ENCODE measurements around the gene HSPB8.

Gene HSPB8, protein sequence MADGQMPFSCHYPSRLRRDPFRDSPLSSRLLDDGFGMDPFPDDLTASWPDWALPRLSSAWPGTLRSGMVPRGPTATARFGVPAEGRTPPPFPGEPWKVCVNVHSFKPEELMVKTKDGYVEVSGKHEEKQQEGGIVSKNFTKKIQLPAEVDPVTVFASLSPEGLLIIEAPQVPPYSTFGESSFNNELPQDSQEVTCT

DNA sequence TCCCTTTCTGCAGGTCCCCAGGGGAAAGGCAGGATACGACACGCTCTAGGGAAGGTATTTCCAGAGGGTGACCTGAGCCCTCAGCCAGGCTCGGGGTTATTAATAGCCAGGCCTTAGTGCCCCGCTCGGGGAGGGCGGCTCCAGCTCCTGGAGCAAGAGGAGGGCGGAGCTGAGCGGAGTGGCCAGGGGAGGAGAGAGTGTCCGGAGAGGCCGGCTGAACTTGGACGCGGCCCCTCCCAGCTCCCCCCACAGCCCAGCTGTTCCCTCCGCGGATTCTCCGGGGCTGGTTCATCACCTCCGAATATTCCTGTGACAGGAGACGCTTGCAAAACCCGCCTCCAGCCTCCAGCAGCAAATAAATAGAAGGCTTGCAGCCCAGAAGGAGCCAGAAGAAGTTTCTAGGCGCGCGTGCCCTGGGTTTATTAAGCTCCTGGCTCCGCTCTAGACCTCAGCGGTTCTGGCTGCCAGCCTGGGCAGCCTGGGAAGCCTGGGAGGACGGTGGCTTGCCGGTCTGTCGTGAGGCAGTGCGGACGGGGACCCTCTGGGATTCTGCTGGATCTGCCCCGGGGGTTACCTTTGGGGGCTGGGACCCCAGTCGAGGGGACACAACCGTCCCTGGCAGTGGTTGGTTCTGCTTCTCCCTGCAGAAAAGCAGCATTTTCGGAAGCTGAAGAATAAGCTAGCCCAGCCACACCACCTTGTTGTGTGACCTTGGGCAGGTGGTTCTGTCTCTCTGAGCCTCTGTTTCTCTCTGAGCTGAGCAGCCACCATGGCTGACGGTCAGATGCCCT lies at the start of gene HSPB8:
HSPB8 (plus strand) TSS at position 388 of the 791 bp plus-strand sequence; CDS start at position 770, 382 bp downstream.
- Histone ChIP-seq H3K36me3 (ENCODE audit: control insufficient read depth in 5 of 5, insufficient read depth in 5 of 5, low read length in 5 of 5) (no peaks in the 10 kb centered on the region), H3K4me3 (ENCODE audit: low read depth in 1 of 5, low read length in 5 of 5) (peak within 1 kb of the TSS; percentile 67 to 89 (median 79)), H3K27me3 (ENCODE audit: control insufficient read depth in 5 of 5, insufficient read depth in 4 of 5, low read length in 5 of 5) (peaks cover 0 to 2% (median 0%) of the 10 kb centered on the region in 5 donors), H3K9me3 (ENCODE audit: control insufficient read depth in 5 of 5, low read length in 5 of 5) (no peaks in the 10 kb centered on the region), H3K9ac (ENCODE audit: low read length in 5 of 5) (peak within 1 kb of the TSS; percentile 64 to 90 (median 74)), H3K4me1 (ENCODE audit: control insufficient read depth in 5 of 5, insufficient read depth in 5 of 5, low read length in 5 of 5) (peaks cover 3 to 70% (median 51%) of the 10 kb centered on the region in 5 donors), H3K27ac (ENCODE audit: low read depth, low read length) (peak within 1 kb of the TSS; percentile 95)

DNA sequence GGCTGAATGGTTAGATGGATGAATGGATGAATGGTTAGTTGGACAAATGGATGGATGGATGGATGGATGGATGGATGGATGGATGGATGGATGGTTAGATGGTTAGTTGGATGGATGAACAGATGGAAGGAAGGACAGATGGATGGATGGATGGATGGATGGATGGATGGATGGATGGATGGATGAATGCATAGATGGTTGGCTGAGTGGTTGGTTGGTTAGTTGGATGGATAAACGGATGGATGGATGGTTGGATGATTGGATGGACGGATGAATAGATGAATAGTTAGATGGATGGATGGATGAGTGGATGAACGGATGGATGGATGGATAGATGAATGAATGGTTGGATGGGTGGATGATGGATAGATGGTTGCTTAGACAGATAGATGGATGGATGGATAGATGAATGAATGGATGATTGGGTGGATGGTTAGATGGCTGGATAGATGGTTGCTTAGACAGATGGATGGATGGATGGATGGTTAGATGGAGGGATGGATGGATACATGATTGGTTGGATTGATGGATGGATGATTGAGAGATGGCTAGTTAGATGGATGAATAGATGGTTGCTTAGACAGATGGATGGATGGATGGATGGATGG lies 48.8 kb upstream of the HSPB8 start:
- Histone ChIP-seq H3K4me1 (ENCODE audit: control insufficient read depth in 5 of 5, insufficient read depth in 5 of 5, low read length in 5 of 5) (no peaks in the 10 kb centered on the region), H3K27ac (ENCODE audit: low read depth, low read length) (no peak overlapping the region), H3K9me3 (ENCODE audit: control insufficient read depth in 5 of 5, low read length in 5 of 5) (peaks cover 0 to 20% (median 10%) of the 10 kb centered on the region in 5 donors), H3K9ac (ENCODE audit: low read length in 5 of 5) (no peak overlapping the region), H3K27me3 (ENCODE audit: control insufficient read depth in 5 of 5, insufficient read depth in 4 of 5, low read length in 5 of 5) (peaks cover 0 to 3% (median 0%) of the 10 kb centered on the region in 5 donors), H3K4me3 (ENCODE audit: low read depth in 1 of 5, low read length in 5 of 5) (no peak overlapping the region), H3K36me3 (ENCODE audit: control insufficient read depth in 5 of 5, insufficient read depth in 5 of 5, low read length in 5 of 5) (no peaks in the 10 kb centered on the region)

DNA sequence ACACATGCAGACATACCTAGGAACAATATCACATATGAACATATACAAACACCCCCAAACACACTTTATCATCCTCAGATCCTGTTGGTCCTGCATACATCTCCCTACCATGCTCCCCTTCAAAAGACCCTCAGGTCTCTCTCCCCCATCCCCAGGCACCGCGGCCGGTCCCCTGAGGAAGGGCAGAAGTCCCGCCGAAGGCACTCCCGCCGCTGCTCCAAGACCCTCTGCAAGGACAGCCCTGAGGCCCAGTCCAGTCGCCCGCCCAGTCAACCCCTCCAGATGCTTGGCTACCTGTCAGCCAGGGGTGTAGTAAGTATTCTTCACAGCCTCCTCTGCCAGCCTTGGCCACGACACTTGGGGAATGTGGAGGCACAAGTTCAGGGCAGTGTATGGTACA lies 48.2 kb upstream of the HSPB8 start:
- H3K27me3 ChIP-seq (ENCODE audit: control insufficient read depth in 5 of 5, insufficient read depth in 4 of 5, low read length in 5 of 5), result no peaks in the 10 kb centered on the region
- peaks cover 0 to 20% (median 10%) of the 10 kb centered on the region in 5 donors for H3K9me3 ChIP-seq (ENCODE audit: control insufficient read depth in 5 of 5, low read length in 5 of 5)
- H3K9ac ChIP-seq (ENCODE audit: low read length in 5 of 5), result no peak overlapping the region
- no peak overlapping the region for H3K27ac ChIP-seq (ENCODE audit: low read depth, low read length)
- H3K4me3 ChIP-seq (ENCODE audit: low read depth in 1 of 5, low read length in 5 of 5), result no peak overlapping the region
- no peaks in the 10 kb centered on the region for H3K36me3 ChIP-seq (ENCODE audit: control insufficient read depth in 5 of 5, insufficient read depth in 5 of 5, low read length in 5 of 5)
- H3K4me1 ChIP-seq (ENCODE audit: control insufficient read depth in 5 of 5, insufficient read depth in 5 of 5, low read length in 5 of 5), result no peaks in the 10 kb centered on the region

DNA sequence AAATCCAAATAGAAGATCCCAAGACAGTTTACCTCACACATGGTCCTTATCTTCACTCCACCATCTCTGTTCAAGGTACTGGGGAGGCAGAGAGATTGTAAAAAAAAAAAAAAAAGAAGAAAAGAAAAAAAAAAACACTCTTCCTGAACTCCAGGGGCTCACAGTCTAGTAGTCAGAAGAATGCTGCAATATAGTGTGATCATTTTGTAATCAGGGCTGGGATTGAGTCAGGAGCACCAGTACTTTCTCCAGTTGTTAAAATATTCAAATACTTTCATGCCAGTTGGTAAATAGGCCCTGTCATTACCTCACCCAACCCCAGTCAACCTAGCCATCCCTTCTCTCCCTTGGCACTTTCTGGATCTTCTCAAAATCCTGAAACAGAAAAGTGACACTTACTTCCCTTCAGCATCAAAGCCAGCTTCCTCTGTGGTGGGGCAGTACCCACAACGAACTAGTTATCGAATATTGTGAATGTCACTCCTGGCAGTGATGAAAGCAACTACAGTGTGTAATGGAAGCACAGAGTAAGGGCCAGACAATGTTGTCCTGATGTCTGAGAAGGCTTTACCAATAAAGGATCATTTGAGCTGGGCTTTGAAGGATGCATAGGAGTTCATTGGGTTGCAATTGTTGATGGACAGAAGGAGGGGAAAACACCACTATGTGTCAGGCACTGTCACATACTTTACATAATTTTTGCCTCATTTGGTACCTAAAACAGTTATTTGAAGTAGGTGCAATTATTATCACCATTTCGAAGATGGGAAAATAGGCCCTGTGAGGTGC lies 44.3 kb upstream of the HSPB8 start:
- Histone ChIP-seq H3K4me3 (ENCODE audit: low read depth in 1 of 5, low read length in 5 of 5) (no peak overlapping the region), H3K4me1 (ENCODE audit: control insufficient read depth in 5 of 5, insufficient read depth in 5 of 5, low read length in 5 of 5) (no peaks in the 10 kb centered on the region), H3K27me3 (ENCODE audit: control insufficient read depth in 5 of 5, insufficient read depth in 4 of 5, low read length in 5 of 5) (no peaks in the 10 kb centered on the region), H3K9ac (ENCODE audit: low read length in 5 of 5) (no peak overlapping the region), H3K9me3 (ENCODE audit: control insufficient read depth in 5 of 5, low read length in 5 of 5) (peaks cover 0 to 20% (median 10%) of the 10 kb centered on the region in 5 donors), H3K36me3 (ENCODE audit: control insufficient read depth in 5 of 5, insufficient read depth in 5 of 5, low read length in 5 of 5) (no peaks in the 10 kb centered on the region), H3K27ac (ENCODE audit: low read depth, low read length) (no peak overlapping the region)

DNA sequence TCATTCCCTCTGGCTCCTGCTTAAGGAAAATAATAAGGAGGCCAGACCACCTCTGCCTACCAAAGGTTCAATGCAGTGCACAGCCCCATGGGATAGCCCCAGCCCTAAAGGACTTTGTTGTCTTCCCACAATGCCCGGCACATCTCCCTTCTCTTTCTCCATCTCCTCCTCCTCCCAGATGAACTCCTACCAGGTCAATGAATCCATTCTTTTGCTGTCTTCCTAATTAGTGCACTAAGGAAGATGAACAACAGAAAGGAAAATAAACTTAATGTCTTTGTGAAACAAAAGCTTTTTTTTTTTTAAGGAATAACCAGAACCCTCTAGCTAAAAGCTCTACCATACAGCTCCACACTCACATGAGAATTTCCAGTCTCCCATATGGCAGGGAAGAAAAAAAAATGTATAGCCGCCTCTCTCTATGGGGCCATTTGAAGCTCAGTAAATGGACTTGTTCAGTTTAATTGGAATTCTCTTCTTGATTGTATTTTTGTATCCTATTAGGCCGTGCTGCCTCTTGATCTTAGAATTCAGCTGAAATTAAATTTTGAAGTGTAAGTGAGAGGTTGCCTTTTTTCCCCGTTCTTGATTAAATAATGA lies 41.8 kb upstream of the HSPB8 start:
- Histone ChIP-seq H3K36me3 (ENCODE audit: control insufficient read depth in 5 of 5, insufficient read depth in 5 of 5, low read length in 5 of 5) (no peaks in the 10 kb centered on the region), H3K4me1 (ENCODE audit: control insufficient read depth in 5 of 5, insufficient read depth in 5 of 5, low read length in 5 of 5) (no peaks in the 10 kb centered on the region)

DNA sequence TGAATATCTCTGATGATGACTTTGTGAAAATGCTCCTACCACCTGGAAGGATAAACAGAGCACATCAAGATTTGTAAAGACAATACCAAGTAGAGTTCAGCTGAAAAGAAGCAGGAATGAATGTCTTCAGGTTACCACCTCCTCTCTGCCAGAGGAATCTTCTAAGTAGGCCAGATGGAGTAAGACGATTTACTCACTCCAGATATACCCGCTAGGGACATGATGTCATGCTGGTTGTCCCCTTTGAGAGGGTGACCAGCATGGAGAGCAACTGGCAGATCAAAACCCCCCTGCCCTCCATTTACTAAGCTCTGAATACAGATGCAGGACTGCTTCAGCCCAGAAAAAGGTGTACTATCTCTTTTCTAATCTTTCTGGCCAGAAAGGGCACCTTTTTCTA lies 39.3 kb upstream of the HSPB8 start:
- Histone ChIP-seq H3K4me3 (ENCODE audit: low read depth in 1 of 5, low read length in 5 of 5) (no peak overlapping the region), H3K27ac (ENCODE audit: low read depth, low read length) (no peak overlapping the region), H3K4me1 (ENCODE audit: control insufficient read depth in 5 of 5, insufficient read depth in 5 of 5, low read length in 5 of 5) (no peaks in the 10 kb centered on the region), H3K9me3 (ENCODE audit: control insufficient read depth in 5 of 5, low read length in 5 of 5) (peaks cover 0 to 3% (median 0%) of the 10 kb centered on the region in 5 donors), H3K36me3 (ENCODE audit: control insufficient read depth in 5 of 5, insufficient read depth in 5 of 5, low read length in 5 of 5) (no peaks in the 10 kb centered on the region), H3K9ac (ENCODE audit: low read length in 5 of 5) (no peak overlapping the region), H3K27me3 (ENCODE audit: control insufficient read depth in 5 of 5, insufficient read depth in 4 of 5, low read length in 5 of 5) (peaks cover 0 to 10% (median 3%) of the 10 kb centered on the region in 5 donors)

More for the DNA sequence above, 41.8 kb upstream of the HSPB8 start:
- Histone ChIP-seq H3K4me3 (ENCODE audit: low read depth in 1 of 5, low read length in 5 of 5) (no peak overlapping the region), H3K9ac (ENCODE audit: low read length in 5 of 5) (no peak overlapping the region), H3K27me3 (ENCODE audit: control insufficient read depth in 5 of 5, insufficient read depth in 4 of 5, low read length in 5 of 5) (no peaks in the 10 kb centered on the region), H3K27ac (ENCODE audit: low read depth, low read length) (no peak overlapping the region), H3K9me3 (ENCODE audit: control insufficient read depth in 5 of 5, low read length in 5 of 5) (peaks cover 0 to 13% (median 6%) of the 10 kb centered on the region in 5 donors)

DNA sequence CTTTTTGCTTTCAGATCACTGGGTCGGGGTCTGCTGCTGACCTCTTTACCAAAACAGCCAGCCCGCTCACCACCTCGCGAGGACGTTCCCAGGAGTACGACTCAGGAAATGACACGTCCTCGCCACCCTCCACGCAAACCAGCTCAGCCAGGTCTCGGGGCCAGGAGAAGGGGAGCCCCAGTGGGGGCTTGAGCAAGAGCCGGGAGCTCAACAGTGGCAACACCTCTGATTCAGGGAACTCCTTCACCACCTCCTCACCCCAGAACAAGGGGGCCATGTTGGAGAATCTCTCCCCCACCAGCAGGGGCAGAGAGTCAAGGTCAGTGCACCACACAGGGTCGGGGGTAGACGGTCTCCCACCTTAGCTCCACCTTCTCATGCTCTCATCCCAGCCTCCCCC lies 33.4 kb upstream of the HSPB8 start:
- no peak overlapping the region for H3K9ac ChIP-seq (ENCODE audit: low read length in 5 of 5)
- no peak overlapping the region for H3K4me3 ChIP-seq (ENCODE audit: low read depth in 1 of 5, low read length in 5 of 5)
- H3K4me1 ChIP-seq (ENCODE audit: control insufficient read depth in 5 of 5, insufficient read depth in 5 of 5, low read length in 5 of 5), result peaks cover 0 to 7% (median 2%) of the 10 kb centered on the region in 5 donors
- H3K27ac ChIP-seq (ENCODE audit: low read depth, low read length), result no peak overlapping the region
- no peaks in the 10 kb centered on the region for H3K9me3 ChIP-seq (ENCODE audit: control insufficient read depth in 5 of 5, low read length in 5 of 5)
- H3K27me3 ChIP-seq (ENCODE audit: control insufficient read depth in 5 of 5, insufficient read depth in 4 of 5, low read length in 5 of 5), result peaks cover 5 to 11% (median 8%) of the 10 kb centered on the region in 5 donors
- no peaks in the 10 kb centered on the region for H3K36me3 ChIP-seq (ENCODE audit: control insufficient read depth in 5 of 5, insufficient read depth in 5 of 5, low read length in 5 of 5)

DNA sequence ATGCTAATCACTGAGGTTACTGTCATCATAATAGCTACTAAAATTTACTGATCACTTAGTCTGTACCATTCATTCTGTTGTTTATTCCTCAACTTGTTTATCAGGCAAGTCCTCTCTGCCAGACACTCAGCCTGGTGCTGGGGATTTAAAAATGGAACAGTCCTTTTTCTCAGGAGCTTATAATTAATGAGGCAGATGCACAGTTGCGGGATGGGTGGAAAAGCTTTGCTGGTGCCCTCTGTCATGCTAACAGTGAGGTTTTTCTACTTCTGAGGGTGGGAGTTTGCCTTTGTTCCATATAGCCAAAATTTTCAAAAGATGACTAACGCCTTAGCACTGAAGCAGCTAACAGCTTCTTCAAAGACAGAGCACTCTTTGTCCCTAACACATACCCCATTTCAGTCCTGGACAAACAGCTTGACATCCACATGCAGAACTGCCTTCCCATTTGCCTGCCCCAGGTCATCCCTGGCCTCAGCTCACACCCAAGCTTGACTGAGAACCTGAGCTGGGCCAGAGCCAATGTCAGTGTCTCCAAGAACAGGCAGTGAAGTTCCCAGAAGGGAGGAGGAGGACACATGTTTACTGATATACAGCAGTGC lies 30.8 kb upstream of the HSPB8 start:
- H3K4me3 ChIP-seq (ENCODE audit: low read depth in 1 of 5, low read length in 5 of 5), result no peak overlapping the region
- peaks cover 5 to 10% (median 8%) of the 10 kb centered on the region in 5 donors for H3K27me3 ChIP-seq (ENCODE audit: control insufficient read depth in 5 of 5, insufficient read depth in 4 of 5, low read length in 5 of 5)
- H3K36me3 ChIP-seq (ENCODE audit: control insufficient read depth in 5 of 5, insufficient read depth in 5 of 5, low read length in 5 of 5), result no peaks in the 10 kb centered on the region
- H3K4me1 ChIP-seq (ENCODE audit: control insufficient read depth in 5 of 5, insufficient read depth in 5 of 5, low read length in 5 of 5), result peaks cover 0 to 7% (median 2%) of the 10 kb centered on the region in 5 donors
- no peak overlapping the region for H3K27ac ChIP-seq (ENCODE audit: low read depth, low read length)
- no peak overlapping the region for H3K9ac ChIP-seq (ENCODE audit: low read length in 5 of 5)
- H3K9me3 ChIP-seq (ENCODE audit: control insufficient read depth in 5 of 5, low read length in 5 of 5), result peaks cover 0 to 13% (median 11%) of the 10 kb centered on the region in 5 donors

DNA sequence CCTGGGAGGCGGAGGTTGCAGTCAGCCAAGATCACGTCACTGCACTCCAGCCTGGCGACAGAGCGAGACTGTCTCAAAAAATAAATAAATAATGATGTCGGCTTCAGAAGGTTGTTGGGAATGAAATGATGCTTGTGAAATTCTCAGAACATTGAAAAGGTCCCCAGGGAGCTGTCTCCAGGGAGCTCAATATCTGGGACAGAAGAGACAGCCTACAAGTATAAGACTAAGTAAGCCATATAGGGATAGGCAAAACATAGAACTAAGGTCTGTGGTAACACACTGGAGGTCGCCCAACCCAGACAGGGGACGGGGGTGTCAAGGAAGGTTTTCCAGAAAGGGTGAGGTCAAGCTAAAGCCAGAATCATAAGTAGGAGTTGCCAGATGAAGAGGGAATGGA lies 29.5 kb upstream of the HSPB8 start:
- H3K4me1 ChIP-seq (ENCODE audit: control insufficient read depth in 5 of 5, insufficient read depth in 5 of 5, low read length in 5 of 5), result peaks cover 2 to 20% (median 12%) of the 10 kb centered on the region in 5 donors
- no peak overlapping the region for H3K4me3 ChIP-seq (ENCODE audit: low read depth in 1 of 5, low read length in 5 of 5)
- peaks cover 2 to 10% (median 8%) of the 10 kb centered on the region in 5 donors for H3K27me3 ChIP-seq (ENCODE audit: control insufficient read depth in 5 of 5, insufficient read depth in 4 of 5, low read length in 5 of 5)
- no peak overlapping the region for H3K9ac ChIP-seq (ENCODE audit: low read length in 5 of 5)
- H3K36me3 ChIP-seq (ENCODE audit: control insufficient read depth in 5 of 5, insufficient read depth in 5 of 5, low read length in 5 of 5), result no peaks in the 10 kb centered on the region
- H3K27ac ChIP-seq (ENCODE audit: low read depth, low read length), result no peak overlapping the region
- H3K9me3 ChIP-seq (ENCODE audit: control insufficient read depth in 5 of 5, low read length in 5 of 5), result peaks cover 0 to 13% (median 11%) of the 10 kb centered on the region in 5 donors
